ENCODE data around the gene COMMD6.
"Not testable (repeated sequence)": the region's sequence is repeated elsewhere in the genome, so short reads cannot be mapped to it uniquely, and the experiment has no call there.

The COMMD6 gene

DNA sequence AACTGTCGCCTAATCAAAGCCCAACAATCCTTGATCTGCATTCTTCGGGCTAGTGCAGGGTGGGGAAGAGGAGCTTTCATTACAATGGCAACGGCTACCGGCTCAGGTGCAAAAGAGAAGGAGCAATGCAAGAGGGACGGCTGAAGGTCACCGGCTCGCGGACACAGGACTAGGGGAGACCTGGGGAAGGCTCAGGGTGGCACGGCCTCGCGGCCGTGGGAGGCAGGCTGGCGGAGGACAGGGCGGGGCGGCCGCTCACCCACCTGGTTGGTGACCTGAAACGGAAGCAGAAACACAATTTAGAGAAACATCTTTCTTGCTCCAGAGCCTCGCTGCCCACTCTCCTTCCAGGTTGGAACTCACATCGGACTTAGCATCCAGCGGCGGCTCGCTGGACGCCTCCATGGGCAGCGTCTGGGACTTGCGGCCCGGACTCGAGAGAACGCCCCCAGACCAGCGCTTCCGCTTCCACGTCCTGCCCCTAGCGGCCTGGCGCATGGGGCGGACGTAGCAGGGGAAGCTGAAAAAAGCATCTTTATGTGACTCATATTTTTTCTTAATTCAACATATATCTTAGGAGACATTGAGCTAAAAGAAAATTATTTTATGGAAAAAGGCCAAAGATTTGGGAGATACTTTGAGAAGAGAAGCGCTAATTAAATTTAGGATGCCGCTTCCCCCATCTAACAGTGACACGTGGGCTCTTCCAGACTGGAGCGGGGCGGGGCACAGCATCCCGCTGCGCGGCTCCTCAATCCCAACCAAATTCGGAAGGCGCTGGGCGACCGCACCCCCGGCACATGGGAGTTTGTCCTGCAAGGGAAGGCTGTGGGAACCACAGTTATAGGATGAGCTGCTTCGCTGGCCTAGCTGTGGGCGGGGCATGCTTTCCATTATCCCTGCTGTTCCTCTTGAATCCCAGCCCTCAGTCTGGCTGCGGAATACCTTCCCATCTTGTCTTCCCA, at the start of gene COMMD6:
Gene COMMD6, minus strand, starts transcription at position 441 of the 965 bp plus-strand sequence. Its CDS starts 36 bp downstream, at position 405.
- peak; percentile 81 for DNase-seq

DNA sequence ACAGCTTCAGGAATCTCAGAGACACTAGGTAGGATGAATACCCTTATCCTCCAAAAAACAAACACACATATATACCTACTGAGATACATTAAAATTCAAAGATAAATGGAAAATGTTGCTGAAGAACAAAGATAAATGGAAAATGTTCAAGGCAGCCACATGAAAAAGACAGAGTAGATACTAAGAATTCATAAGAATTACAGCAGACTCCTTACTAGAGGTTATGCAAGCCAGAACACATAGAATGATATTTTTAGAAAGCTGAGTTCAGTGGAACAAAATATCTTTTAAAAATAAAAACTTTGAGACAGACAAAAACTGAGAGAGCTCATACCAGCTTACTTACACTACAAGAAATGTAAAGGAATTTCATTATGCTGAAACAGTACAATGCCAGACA, 47.5 kb upstream of the COMMD6 start:
- DNase-seq, result no peak

DNA sequence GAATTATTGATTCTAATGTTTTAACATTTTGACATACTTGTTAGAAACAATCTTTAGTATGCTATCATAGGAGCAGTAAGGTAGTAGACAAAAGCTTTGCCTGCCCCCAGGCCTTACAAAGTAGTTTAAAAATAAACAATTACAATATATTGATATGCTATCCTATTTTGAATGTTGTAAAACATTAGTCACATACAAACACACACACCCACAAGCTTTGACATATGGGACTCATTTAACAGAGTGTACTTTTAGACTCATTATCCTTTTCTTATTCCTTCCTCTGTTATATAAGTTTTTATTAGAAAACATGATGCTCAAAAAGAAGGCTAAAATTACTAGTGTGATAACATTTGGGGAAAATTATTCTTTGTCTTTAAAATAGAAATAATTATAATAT, 45.5 kb upstream of the COMMD6 start:
- no peak for DNase-seq

DNA sequence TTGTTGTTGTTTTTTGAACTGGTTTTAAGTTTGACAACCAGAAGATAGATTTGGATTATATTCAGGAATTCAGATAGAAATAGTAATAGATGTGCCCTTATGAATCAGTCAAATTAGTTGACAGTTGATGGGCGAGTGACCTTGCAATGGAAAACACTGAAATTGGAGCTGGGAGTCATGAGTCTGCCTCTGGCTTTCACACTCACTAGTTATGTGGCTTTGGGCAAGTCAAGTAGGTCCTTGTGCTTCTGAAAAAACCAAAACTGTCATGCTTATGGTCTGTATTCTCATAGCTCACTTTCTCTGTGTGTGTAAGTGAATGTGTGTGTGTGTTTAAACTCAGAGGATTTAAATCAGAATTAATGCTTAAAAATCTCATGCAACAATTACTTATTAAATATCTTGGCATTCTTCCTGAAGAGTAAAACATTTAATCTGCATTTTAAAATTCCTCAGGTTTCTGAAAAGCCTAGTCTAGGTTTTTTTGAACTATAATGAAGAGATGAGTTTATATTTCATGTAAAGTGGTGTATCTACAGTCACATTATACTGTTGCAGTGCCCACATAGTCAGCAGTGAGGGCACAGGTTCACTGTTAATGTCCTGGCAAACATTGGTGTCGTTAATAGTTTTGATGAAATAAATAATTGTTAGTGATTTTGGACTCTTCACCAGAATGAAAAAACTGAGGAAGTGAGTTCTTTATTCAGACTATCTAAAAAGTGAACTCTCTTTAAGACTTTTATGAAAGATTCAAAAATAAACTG, 44.4 kb upstream of the COMMD6 start:
- no peak for DNase-seq

DNA sequence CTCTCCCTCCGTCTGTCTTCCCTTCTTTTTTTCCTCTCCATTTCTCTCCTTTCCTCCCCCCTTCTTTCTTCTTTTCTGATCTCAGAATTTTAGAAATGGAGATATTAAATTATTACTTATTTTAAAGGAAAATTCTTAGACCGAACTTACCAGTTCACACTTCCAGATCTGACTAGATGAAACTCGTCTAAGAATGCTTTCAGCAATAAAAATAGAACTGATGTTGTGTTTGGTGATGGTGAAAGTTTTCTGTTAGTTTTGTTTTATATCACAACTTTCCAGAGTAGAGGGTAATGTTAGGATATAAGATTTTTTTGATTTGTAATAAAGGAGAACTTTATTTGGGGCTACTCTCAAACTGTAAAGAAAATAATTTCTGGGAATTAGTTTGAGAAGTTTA, 41.9 kb upstream of the COMMD6 start:
- DNase-seq, result no peak

DNA sequence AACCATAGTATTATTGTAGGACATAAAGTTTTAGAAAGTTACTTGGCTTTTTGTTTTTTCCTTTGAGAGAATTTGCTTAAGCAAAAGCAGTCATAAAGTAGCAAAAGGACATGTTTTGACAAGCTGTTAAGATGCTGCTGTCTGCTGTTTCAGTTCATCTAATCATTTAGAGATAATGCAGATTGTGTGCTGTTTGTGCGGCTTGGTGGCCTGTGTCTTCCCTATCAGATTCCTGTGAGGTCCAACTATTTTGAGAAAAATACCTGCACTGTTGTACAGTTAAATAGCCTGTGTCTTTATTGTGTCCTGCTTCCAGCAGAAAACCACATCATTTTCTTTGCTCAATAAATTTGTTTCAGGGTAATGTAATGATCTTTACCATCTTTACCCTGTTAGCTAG, 31.9 kb upstream of the COMMD6 start:
- DNase-seq, result no peak

DNA sequence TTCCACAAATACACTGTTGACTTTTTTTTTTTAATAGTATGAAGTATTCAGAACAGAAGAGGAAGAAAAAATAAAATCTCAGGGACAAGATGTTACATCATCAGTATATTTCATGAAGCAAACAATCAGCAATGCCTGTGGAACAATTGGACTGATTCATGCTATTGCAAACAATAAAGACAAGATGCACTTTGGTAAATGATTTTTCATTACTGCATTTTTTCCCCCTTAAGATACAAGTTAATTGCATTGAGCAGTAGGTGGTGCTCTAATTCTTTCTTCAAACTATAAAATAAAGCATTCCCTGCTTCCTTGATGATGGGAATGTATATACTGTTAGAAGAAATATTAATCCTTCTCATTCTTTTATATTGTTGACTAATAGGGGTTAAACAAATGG, 29.0 kb upstream of the COMMD6 start:
- DNase-seq, result peak; percentile 15

DNA sequence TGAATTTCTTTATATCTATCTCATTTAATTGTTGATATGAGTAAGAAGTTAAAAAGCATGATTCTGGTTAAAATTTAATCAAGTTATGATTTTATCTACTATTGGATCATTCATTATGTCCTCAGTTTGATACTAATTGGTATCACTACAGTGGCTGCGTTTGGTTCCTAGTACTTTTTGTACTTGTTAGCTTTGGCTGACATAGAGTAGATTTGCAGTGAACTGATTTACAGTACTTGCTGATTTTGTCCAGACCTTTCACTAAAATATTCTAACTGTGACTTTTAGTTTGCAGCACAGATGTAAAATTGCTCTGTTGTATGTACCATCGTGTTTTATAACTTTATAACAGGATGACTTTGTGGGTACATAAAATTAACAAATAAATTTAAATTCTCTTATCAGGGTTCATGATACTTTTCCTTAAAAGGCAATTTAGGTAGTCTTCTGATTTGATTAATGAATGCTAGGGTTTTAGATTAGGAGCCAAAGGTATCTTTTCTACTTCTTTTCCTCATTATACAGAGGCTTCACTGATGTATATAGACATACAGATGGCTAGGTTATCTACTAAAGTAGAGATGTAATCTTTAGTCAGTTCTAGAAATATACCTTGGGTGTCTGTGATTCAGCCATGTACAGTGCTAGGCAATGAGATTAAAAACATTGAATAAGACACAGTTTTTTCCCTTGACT, 20.7 kb upstream of the COMMD6 start:
- DNase-seq, result no peak

DNA sequence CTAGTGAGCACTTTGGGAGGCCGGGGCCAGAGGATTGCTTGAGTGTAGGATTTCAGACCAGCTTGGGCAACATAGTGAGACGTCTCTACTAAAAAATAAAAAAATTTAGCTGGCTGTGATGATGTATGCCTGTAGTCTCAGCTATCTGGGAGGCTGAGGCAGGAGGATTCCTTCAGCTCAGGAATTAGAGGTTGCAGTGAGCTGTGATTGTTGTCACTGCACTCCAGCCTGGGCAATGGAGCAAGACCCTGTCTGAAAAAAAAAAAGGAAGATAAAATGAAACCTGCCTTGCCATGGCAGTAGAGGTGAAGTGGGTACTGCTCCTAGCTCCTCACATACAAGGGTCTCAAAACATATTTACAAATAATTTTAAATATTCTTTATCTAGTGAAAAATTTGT, 19.3 kb upstream of the COMMD6 start:
- no peak for DNase-seq

DNA sequence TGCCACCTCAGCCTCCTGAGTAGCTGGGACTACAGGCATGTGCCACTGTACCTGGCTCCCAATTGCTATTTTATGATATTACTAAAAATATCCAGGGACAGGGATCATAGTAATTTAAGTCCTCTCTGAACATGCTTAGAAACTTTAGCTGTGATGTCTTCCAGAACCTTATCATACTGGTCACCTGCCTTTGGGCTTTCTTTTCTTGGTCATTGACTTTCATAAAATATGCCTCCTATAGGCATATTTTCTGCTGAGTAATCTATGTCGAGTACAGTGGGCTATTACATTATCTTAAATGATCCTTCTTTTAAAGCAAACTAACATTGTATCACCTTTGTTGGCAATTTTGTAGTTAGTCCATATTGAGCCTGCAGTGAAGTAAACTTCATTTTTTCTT, 18.2 kb upstream of the COMMD6 start:
- no peak for DNase-seq

DNA sequence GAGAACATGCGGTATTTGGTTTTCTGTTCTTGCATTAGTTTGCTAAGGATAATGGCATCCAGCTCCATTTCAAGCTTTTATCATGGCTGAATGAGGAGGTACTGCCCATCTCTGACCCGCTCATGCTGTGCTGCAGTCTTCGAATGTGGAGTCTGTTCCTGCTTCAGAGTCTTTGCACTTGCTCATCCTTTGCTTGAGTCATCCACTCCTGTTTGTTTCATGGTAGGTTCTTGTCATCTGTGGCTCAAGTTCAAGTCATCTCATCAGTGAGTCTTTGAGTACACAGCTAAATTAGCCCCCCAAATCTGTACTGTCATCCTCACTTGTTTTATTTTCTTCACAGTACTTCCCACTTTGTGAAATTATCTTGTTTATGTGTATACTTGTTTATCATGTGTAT, 17.3 kb upstream of the COMMD6 start:
- DNase-seq, result no peak

DNA sequence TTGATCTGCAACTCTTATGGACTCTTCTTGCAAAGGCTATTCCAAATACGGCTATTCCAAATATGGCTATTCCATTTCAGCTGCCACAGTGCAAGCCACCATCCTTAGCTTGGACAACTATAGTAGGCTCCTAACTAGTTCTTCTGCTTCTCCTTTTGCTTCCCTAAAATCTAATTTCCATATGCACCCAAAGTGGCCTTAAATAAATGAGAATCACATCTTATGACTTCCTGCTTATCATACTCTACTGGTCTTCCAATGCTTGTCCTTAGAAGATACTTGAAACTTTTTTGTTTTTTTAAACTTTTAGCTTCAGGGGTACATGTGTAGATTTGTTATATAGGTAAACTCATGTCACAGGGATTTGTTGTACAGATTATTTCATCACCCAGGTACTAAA, 16.8 kb upstream of the COMMD6 start:
- DNase-seq, result no peak

DNA sequence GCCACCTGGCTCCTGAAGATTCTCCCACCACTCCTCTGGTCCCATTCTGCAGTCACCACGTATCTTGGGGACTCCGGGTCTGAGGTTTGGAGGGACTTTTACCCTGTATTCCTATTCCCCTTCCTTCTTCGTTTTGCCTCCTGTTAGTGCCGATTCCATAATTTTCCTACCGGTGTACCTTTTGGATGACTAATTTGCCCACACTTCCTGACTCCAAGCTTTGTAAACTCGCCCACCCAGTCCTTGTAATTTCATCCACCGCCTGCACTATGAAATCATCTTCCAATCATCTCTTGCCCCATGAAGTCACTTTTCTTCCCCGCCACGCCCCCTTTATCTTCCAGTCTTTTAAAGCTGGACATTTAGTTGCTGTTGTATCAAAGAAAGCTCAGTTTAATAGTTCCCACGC, 12.5 kb upstream of the COMMD6 start:
- DNase-seq, result peak; percentile 2

DNA sequence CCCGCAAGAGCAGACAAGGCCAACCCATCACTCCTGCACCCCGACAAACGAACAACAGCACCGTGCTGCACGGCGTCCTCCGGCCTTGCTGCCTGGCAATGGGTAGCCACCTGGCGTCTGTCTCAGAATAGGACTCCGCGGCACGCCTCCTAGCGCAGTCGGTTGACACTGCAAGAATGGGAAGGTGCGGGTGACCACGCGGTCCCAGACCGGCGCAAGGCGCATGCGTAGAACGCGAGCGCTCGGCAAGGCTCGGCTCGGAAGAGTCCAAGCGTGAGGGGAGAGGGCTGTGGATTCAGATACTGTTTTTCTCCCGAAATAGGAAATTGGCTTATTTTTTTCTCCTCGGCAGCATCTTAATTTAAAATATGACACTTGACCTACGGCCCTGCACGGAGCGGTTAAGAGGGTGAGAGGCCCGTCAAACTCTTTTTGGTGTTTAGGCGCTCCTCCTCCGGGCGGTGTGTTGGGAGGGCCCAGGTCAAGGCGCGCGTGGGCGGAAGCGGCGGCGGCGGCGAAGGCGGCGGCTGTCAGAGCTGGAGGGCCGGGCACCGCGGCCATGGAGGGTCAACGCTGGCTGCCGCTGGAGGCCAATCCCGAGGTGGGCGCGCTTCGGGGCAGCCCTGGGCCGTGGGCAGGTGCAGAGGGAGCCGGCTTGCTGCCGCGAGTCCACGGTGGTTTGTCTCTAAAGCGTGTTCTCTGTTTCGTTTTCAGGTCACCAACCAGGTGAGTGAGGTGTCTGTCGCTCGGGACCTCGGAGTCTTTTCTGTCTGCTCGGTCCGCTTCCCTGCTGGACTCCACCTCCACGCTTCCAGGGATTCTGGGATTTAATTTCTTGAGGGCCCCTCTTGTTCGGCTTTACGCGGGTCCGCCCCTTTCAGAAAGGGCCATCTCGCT, 11.9 kb upstream of the COMMD6 start, which contains the start of gene UCHL3:
Gene UCHL3, plus strand, starts transcription at position 530 of the 897 bp plus-strand sequence. Its CDS starts 30 bp downstream, at position 560.
- DNase-seq, result peak; percentile 97

DNA sequence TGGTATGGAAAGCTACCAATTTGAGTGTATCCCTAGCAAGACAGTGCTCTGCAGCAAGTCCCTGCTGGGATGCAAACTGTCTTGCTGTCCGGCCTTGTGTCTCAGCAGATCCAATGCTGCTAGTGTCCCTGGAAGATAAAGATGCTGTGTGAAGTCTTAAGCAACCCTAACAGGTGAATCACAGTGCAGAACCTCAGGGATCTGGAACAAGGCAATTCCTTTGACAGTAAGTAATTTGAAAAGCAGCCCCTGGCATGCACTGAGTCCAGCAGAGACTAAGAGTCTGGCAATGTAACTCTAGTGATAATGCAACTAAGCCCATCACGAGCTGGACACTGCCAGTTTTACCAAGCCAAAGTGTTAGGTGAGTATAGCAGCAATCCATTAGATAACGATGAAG, 10.3 kb upstream of the COMMD6 start:
- DNase-seq, result no peak

DNA sequence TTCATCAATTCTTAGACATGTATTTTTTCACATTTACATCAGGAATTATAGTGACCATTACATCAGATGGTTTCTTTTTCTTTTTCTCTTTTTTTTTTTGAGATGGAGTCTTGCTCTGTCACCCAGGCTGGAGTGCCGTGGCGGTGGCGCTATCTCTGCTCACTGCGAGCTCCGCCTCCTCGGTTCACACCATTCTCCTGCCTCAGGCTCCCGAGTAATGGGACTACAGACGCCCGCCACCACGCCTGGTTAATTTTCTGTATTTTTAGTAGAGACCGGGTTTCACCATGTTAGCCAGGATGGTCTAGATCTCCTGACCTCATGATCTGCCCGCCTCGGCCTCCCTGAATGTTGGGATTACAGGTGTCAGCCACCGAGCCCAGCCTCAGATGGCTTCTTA, 7.7 kb upstream of the COMMD6 start:
- not testable (repeated sequence) for DNase-seq

DNA sequence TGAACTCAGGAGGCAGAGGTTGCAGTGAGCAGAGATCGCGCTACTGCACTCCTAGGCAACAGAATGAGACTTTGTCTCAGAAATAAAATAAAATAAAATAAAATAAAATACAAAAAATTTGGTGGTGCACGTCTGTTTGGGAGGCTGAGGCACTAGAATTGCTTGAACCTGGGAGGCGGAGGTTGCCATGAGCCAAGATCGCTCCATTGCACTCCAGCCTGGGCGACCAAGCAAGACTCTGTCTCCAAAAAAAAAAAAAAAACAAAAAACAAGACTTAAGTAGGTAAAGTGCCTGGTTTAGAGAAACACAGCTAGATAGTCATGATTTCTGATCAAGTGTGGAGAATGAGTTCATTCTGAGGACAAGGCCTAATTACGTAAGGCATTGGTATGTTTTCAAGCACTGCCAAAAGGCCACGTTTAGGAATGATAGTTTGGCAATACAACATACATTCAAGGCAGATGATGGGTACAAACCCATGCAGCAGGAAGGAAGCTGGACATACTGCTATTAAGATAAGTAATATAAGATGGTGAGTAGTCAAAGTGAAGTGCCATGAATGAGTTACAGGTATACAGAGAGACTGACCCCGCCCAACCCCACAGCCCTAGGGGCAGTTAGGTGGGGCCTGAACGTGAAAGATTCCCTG, 7.2 kb upstream of the COMMD6 start:
- DNase-seq, result no peak

DNA sequence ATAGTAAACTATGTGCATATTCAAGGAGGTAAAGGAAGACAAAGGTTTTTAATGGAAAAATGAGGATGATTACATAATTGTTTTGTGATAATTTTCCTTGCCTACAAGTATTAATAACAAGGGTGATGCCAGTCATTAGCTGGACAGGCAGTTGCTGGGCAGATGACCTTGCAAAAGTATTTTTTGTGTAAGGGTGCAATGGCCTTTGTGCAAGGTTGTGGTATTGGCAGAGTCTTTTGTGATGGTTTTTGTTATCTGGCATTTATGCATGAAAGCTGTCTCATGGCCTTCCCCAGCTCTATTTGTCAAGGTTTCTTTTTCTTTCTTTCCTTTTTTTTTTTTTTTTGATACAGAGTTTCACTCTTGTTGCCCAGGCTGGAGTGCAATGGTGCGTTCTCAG, 4.3 kb upstream of the COMMD6 start:
- DNase-seq, result no peak

DNA sequence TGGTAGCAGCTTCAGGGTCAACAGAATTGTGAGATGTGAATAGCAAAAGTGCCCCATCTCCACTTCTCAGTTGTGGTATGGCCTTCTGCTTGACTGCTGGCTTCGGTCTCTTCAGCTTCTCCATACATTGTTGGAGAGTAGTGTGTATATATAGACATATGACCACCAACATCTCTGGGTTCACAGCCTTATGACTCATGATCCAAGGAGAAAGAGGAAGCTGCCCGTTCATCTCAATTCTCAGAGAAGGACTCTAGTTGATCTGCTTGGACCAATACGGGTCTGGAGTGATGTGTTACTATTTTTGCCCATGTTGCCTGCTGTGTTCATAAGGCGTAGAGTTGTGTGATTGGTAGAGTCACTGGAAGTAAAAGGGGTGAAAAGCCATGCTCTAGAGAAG, 3.6 kb upstream of the COMMD6 start:
- no peak for DNase-seq

DNA sequence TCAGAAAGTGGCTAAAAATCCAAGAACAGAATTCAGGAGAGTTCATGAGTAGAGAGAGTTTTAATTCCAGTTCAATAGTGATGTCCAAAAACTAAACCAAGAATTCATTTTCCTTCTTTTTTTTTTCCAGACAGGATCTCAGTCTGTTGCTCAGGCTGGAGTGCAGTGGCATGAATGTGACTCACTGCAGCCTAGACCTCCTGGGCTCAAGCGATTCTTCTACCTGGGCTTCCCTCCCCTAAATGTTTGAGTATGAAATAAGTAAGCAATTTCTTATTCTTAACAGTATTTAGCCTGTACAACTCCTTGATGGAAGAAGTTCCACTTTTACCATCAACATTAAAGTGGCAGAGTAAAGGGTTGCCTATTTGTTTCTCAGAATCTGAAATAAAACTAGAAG, 3.8 kb downstream of the COMMD6 start:
- DNase-seq, result no peak

DNA sequence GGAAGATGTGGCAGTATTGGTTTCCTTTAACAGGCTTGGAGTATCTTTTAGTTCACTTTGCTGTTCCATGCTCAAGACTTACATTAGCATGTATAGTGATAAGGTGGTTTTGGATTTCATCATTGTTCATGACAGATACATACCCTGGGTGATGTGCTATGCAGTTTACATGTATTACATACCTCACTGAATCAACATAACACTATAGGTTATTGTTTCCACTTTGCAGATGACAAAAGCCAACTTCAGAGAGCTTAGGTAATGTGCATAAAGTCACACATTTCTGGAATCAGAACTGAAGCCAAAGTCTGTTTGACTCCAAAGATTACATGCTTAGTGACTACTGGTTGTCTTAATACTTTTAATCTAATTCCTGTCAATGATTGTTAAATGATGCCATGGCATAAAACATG, 7.1 kb downstream of the COMMD6 start:
- DNase-seq, result no peak

DNA sequence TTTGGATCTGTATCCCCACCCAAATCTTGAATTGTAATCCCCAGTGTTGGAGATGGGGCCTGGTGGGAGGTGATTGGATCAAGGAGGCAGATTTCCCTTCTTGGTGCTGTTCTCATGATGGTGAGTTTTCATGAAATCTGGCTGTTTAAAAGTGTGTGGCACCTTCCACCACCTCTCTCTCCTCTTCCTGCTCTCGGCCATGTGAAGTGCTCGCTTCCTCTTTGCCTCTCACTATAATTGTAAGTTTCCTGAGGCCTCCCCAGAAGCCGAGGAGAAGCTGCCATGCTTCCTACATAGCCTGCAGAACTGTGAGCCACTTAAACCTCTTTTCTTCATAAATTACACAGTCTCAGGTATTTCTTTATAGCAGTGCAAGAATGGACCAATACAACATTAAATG, 15.7 kb downstream of the COMMD6 start:
- DNase-seq, result no peak
